T-helper 1 cell treated with Interleukin-12 subunit alpha and Interleukin-12 subunit beta and Interleukin-4 antibody, amounts not matched to agents 30 ng/mL and 1 ng/mL, for 36 hours (primary cell): ENCODE measurements around the gene ARHGAP23. TPM values are rescaled to one million over a fixed set of nuclear protein-coding genes. Genes with fewer than 3 reads are reported as not detected.
"Not testable (repeated sequence)": the region's sequence is repeated elsewhere in the genome, so short reads cannot be mapped to it uniquely, and the experiment has no call there.

Experiments
- intact Hi-C: fragments of 100-400 bp; cut with micrococcal nuclease; formaldehyde crosslinking; loops from one replicate; pipeline ENCODE4 v1.15.1; 2024
- total RNA-seq: library from RNA; stranded (reverse); gene quantifications from 2 replicates; pipeline ENCODE4 v1.2.3, GENCODE V29; 2022

The ARHGAP23 gene
- total RNA-seq, 1 donor from 2014 or later = 2.1 TPM

GRCh38 chr17:38482700-38483043, 54.4 kb downstream of the ARHGAP23 start:
- intact Hi-C loops = loop anchor here (1.0 kb wide), 1 partner anchor 31 kb away; no protein-coding TSS in a partner anchor

- intact Hi-C loops = loop anchor here (1.0 to 5.0 kb wide), 3 partner anchors 42 to 135 kb away; no protein-coding TSS in a partner anchor
Observed at GRCh38 chr17:38484242-38485145, 56.2 kb downstream of the ARHGAP23 start.

- intact Hi-C loops = loop anchor here (1.0 to 5.0 kb wide), 3 partner anchors 43 to 136 kb away; no protein-coding TSS in a partner anchor
Observed at GRCh38 chr17:38485146-38485468, 56.8 kb downstream of the ARHGAP23 start.

- intact Hi-C loops = loop anchor here (1.0 to 5.0 kb wide), 3 partner anchors 43 to 136 kb away; no protein-coding TSS in a partner anchor
Observed at GRCh38 chr17:38485681-38486298, 57.5 kb downstream of the ARHGAP23 start.

GRCh38 chr17:38489774-38490173, 61.5 kb downstream of the ARHGAP23 start:
- intact Hi-C loops = loop anchor here (5.0 kb wide), 1 partner anchor 47 kb away; no protein-coding TSS in a partner anchor

- intact Hi-C loops = loop anchor here (1.0 kb wide), 7 partner anchors 46 to 244 kb away; no protein-coding TSS in a partner anchor
Observed at GRCh38 chr17:38491346-38492066, 63.2 kb downstream of the ARHGAP23 start.

- intact Hi-C loops = loop anchor here (1.0 kb wide), 7 partner anchors 45 to 243 kb away; no protein-coding TSS in a partner anchor
Observed at GRCh38 chr17:38492067-38493040, 64.1 kb downstream of the ARHGAP23 start.

- intact Hi-C loops = not testable (repeated sequence)
Observed at GRCh38 chr17:38494152-38494551, 65.9 kb downstream of the ARHGAP23 start.

GRCh38 chr17:38497656-38498055, 69.4 kb downstream of the ARHGAP23 start:
- intact Hi-C loops = not testable (repeated sequence)

- intact Hi-C loops = no loop called here
Observed at GRCh38 chr17:38498353-38498752, 70.1 kb downstream of the ARHGAP23 start.

- intact Hi-C loops = not testable (repeated sequence)
Observed at GRCh38 chr17:38499230-38499629, 71.0 kb downstream of the ARHGAP23 start.

GRCh38 chr17:38501718-38502117, 73.5 kb downstream of the ARHGAP23 start:
- intact Hi-C loops = not testable (repeated sequence)

- intact Hi-C loops = not testable (repeated sequence)
Observed at GRCh38 chr17:38503286-38503913, 75.1 kb downstream of the ARHGAP23 start.

- intact Hi-C loops = no loop called here
Observed at GRCh38 chr17:38504216-38504615, 76.0 kb downstream of the ARHGAP23 start.

GRCh38 chr17:38507436-38507835, 79.2 kb downstream of the ARHGAP23 start:
- intact Hi-C loops = no loop called here

GRCh38 chr17:38507921-38508569, 79.8 kb downstream of the ARHGAP23 start:
- intact Hi-C loops = no loop called here

- intact Hi-C loops = no loop called here
Observed at GRCh38 chr17:38508570-38508950, 80.3 kb downstream of the ARHGAP23 start.

GRCh38 chr17:38508954-38509771, 80.9 kb downstream of the ARHGAP23 start:
- intact Hi-C loops = no loop called here
